Erythroblast (primary cell): ENCODE results near the gene ZFYVE16.

ENCODE experiments used
- GATA1 ChIP-seq: IDR thresholded peaks from 2 replicates; pipeline ENCODE4 v1.6.1; 2011; ENCODE audit warnings: low read depth, mild to moderate bottlenecking, control low read depth, low read length, moderate library complexity
- POLR2A ChIP-seq: IDR thresholded peaks from 2 replicates; pipeline ENCODE4 v1.6.1; 2011; ENCODE audit warnings: mild to moderate bottlenecking, low read length

DNA sequence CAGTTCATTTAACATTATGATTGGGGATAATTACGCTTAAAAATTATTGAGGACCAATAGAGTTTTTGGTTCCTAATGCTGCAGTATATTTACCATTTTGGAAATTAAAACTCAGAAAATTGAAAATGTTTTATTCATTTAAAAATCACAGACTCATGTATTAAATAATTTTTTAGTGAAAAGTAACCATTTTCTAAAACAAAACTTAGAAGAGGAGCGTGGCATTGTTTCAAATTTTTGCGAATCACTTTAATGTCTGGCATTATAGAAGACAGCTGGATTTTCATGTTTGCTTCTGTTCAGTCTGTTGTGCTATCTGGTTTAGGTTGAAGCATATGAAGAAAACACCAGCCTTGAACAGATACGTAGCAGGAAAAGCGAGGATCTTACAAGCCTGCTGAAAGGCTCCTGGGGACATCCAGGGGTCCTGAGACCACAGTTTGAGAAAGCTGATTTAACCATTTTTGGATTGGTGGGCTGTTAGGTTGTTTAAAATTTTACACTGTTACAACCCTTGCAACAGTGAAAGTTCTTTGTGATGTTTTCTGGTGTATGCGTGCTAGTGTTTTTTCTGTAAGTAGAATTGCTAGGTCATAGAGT lies 1.6 kb downstream of the ZFYVE16 start:
- TF ChIP-seq POLR2A, result no peak
- TF ChIP-seq GATA1, result no peak
